GM06990 (cell line): ENCODE data around the gene HOXC11.

Experiments used
- DNase-seq: peaks from one replicate; pipeline ENCODE4 v3.0.0-alpha.2; 2011; ENCODE audit not compliant: insufficient read length; ENCODE audit errors: extremely low read depth
- H3K27me3 ChIP-seq: replicated peaks from 2 replicates; pipeline ENCODE4 v1.6.0; 2011; ENCODE audit warnings: low read length; ENCODE audit not compliant: control insufficient read depth, insufficient read depth
- H3K36me3 ChIP-seq: 2 replicates; pipeline ENCODE4 v1.5.1; 2011; ENCODE audit warnings: low read length; ENCODE audit not compliant: control insufficient read depth, insufficient read depth
- H3K4me3 ChIP-seq: replicated peaks from 2 replicates; pipeline ENCODE4 v1.5.1; 2011; ENCODE audit warnings: low read depth, mild to moderate bottlenecking, control low read depth, low read length
- TF ChIP-seq, protein P1 (sequence below): IDR thresholded peaks from 2 replicates; pipeline ENCODE4 v1.5.1; 2011; ENCODE audit warnings: low read length, control low read depth, mild to moderate bottlenecking, inconsistent platforms; ENCODE audit not compliant: insufficient read depth, poor library complexity, severe bottlenecking

The HOXC11 gene

DNA sequence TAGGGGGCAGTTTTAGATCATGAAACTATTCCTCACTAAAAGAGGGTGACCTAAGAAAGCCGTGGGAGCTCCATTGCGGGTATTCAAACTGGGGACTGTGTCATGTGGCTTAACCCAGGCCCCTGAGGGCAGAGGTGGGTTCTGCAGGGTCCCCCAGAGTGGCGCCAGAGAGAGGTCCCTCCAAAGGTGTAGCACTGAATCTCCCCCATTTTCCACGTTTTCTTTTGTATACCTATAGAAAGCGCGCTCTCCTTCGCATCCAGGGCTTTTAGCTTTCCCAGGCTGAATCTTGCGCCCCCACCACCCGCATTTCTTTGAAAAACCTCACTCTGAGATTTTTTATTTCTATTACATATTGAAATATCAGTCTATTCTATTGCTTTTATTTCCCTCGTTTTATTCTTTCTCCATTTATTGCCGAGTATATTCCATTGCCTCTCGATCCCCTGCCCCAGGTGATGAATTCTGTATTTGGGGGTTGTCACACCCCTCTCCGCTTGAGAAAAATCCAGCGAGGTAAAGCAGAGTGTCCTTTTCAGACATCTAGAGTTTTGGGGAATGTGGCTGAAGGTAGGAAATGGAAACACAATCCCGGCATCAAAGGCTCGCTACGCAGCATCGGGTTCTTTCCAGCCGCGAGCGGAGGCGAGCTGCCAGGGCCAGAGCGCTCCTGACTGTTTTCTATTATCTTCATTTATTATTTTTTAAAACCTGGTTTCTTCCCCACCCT is 35.2 kb upstream of the HOXC11 start:
- DNase-seq, result no peak
- H3K4me3 ChIP-seq, result no peak overlapping the region
- peaks cover 8% of the 10 kb centered on the region for H3K27me3 ChIP-seq
- no peaks in the 10 kb centered on the region for H3K36me3 ChIP-seq
- TF ChIP-seq, protein P1, sequence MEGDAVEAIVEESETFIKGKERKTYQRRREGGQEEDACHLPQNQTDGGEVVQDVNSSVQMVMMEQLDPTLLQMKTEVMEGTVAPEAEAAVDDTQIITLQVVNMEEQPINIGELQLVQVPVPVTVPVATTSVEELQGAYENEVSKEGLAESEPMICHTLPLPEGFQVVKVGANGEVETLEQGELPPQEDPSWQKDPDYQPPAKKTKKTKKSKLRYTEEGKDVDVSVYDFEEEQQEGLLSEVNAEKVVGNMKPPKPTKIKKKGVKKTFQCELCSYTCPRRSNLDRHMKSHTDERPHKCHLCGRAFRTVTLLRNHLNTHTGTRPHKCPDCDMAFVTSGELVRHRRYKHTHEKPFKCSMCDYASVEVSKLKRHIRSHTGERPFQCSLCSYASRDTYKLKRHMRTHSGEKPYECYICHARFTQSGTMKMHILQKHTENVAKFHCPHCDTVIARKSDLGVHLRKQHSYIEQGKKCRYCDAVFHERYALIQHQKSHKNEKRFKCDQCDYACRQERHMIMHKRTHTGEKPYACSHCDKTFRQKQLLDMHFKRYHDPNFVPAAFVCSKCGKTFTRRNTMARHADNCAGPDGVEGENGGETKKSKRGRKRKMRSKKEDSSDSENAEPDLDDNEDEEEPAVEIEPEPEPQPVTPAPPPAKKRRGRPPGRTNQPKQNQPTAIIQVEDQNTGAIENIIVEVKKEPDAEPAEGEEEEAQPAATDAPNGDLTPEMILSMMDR, result no peak

DNA sequence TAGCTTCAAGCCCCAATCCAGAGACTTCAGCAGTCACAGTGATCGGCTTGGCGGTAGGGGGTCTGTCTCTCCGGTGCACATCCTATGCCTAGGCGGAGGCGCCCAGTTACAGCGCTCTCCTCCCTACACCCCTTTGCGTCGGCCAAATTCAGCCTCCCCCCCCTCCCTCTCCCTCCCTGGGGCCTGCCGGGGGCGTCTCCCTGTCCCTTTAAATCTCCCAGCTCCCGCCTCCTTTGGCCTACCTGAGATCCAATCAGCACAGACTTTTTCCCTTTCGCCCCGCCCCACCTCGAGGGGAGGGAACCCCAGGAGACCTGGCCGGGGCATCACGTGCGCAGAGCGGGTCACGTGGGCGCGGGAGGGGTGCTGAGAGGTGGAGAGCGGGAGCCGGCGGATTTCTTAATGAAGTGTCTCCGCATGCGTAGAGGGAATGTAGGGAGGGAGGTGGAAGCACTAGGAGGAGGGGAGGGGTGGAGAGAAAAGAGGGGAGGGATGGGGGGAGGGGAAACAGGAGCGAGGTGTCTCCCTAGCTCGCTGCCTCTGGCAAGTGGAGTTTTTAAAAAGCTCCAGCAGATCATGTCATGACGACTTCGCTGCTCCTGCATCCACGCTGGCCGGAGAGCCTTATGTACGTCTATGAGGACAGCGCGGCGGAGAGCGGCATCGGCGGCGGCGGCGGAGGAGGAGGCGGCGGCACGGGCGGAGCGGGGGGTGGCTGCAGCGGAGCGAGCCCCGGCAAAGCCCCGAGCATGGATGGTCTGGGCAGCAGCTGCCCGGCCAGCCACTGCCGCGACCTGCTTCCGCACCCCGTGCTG is 34.4 kb upstream of the HOXC11 start, which contains the start of gene HOXC13:
Gene HOXC13, plus strand, starts transcription at position 506 of the 815 bp plus-strand sequence. Its CDS starts 76 bp downstream, at position 582.
- Histone ChIP-seq H3K36me3 (no peaks in the 10 kb centered on the region), H3K27me3 (peaks cover 8% of the 10 kb centered on the region), H3K4me3 (no peak within 1 kb of the TSS)
- TF ChIP-seq, protein P1, result no peak
- DNase-seq, result no peak

DNA sequence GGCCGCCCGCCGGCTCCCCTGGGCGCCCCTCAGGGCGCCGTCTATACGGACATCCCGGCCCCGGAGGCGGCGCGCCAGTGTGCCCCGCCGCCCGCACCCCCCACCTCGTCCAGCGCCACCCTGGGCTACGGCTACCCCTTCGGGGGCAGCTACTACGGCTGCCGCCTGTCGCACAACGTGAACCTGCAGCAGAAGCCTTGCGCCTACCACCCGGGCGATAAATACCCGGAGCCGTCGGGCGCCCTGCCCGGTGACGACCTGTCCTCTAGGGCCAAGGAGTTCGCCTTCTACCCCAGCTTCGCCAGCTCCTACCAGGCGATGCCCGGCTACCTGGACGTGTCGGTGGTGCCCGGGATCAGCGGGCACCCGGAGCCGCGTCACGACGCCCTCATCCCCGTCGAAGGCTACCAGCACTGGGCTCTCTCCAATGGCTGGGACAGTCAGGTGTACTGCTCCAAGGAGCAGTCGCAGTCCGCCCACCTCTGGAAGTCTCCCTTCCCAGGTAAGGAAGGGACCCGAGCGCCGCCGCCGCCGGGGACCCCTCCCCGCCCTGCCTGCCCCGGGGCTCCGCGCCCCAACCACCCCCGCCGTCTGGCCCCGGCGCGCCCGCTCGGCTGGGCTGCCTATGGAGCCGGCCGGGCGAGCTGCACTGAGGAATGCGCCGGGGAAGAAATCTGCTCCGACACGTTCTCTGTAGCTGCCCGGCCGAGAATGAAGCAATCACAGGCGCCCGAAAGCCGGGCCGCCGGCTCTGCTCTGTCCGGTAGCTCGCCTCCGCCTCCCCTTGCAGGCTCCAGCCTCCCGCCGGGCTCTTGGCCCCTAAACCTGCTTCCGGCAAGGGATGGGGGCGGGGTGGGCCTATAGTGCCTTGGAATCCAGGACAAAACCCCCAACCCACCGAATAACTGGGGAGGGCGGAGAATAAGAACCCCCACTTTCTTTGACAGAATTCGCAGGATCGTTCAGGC is 33.5 kb upstream of the HOXC11 start:
- H3K4me3 ChIP-seq, result no peak overlapping the region
- peaks cover 6% of the 10 kb centered on the region for H3K27me3 ChIP-seq
- no peaks in the 10 kb centered on the region for H3K36me3 ChIP-seq
- TF ChIP-seq, protein P1, result no peak
- no peak for DNase-seq

DNA sequence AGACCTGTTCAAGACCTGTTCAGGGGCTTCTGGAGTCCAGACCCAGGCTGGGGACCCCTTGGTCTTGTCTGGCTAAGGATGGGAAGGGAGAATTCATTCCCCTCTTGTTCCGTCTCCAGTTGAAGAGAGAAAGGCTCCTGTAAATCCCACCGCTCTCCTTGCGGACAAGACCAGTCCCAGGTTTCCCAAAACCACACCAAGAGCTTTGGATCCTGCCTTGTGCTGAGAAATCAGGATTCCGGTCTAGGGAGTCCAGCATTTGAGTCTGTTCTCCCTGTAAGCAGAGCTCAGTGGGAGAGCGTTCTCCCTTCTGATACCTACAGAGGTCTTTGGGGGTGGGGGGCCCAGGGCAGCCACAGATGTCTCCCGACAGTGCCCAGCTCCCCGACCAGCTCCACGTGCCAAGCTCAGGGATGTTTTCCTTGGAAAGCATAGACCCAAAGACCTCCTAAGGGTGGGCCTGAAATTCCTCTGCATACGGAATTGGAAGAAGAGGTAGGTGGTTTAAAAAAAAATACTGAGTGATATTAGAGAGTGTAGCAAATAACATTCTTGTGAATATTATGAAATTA is 32.4 kb upstream of the HOXC11 start:
- DNase-seq, result no peak
- H3K4me3 ChIP-seq, result no peak overlapping the region
- H3K36me3 ChIP-seq, result no peaks in the 10 kb centered on the region
- peaks cover 8% of the 10 kb centered on the region for H3K27me3 ChIP-seq
- TF ChIP-seq, protein P1, result no peak

DNA sequence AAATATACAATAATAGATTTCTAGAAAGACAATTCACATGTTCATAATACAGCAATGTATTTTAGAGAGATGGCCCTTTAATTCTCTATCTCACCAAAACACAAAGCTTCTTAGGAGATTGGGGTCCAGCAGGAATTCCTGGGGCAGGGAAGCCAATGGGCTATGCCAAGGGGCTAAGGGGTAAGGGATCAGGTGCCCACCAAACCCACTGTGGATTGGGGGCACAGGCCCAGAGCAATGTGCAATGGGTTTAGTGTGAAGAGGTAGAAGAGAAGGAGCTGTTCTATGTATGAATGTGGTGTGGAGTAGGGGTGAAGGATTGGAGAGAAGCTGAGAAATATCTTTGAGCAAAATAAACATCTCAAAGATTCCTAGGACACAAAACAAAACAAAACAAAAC is 31.7 kb upstream of the HOXC11 start:
- no peak for DNase-seq
- Histone ChIP-seq H3K4me3 (no peak overlapping the region), H3K27me3 (peaks cover 6% of the 10 kb centered on the region), H3K36me3 (no peaks in the 10 kb centered on the region)
- TF ChIP-seq, protein P1, result no peak
